ENCODE results near the gene RASSF8.

- TF ChIP-seq CTCF (IDR thresholded peaks at IDR 0.05; ENCODE audit: low read length) (no peak), EZH2 (optimal IDR thresholded peaks at IDR 0.05; ENCODE audit: low read depth, low read length) (no peak)
Measured at GRCh38 chr12:25997201-25997963, 38.9 kb downstream of the RASSF8 start.

Data from MM.1S (cell line).